ENCODE results near the gene HIP1R. TPM values are rescaled to one million over a fixed set of nuclear protein-coding genes. Genes with fewer than 3 reads are reported as not detected.

HIP1R gene
- total RNA-seq (2012; rRNA removed) (9.7 and 13.8 TPM in 2 replicates), polyA plus RNA-seq (2012; rRNA removed) (18.5 and 20.7 TPM in 2 replicates), Bru-seq, nascent RNA (percentile 43 among the genes with signal in this experiment), BruChase-seq, experiment 1, labeled RNA remaining after a 6-hour chase (percentile 46 among the genes with signal in this experiment), BruChase-seq, experiment 2, labeled RNA remaining after a 2-hour chase (percentile 51 among the genes with signal in this experiment)
- 9.6 and 10.4 TPM in 2 replicates for polyA plus RNA-seq (2012; cell fraction: cytosol; rRNA removed)
- polyA plus RNA-seq (2012; cell fraction: nucleus; rRNA removed; ENCODE audit: low replicate concordance): 96.7 and 158 TPM in 2 replicates
- long read RNA-seq, full-length matches to known transcripts: 6 of 13 reads
- long read RNA-seq, partial matches to known transcripts: 4 of 13 reads
- long read RNA-seq, other reads (novel, unspliced or antisense): 3 of 13 reads

DNA sequence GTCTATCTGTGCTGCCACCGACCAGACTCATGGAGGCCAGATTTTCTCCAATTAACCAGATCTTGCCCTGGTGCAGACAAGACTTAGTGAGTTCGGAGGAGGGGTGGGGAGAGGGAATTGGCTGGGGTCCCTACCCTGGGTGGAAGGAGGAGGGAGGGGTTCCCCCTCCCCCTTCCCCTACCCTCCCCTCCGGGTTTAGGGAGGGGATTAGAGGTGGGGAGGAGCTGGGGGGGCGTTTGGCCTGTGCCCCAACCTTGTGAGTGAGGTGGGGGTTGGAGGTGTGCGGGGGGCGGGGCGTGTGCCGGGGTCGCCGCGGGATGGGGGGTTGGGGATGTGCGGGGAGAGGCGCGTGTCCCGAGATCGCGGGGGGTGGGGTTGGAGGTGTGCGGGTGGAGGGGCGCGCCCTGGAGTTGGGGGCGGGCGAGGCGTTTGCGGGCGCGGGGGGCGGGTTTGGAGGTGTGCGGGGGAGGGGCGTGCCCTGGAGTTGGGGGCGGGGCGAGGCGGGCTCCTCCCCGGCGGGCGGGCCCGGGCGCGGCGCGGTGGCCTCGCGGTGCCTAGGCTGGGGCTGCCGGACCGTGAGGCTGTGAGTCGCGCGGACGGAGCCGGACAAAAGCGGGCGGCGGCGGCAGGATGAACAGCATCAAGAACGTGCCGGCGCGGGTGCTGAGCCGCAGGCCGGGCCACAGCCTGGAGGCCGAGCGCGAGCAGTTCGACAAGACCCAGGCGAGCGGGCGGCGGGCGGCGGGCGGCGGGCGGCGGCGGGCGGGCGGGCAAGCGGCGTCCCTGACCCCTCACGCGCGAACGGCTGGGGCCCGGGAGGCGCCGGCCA is at the start of gene HIP1R:
TSS of gene HIP1R (plus strand) at position 537 of the 829 bp plus-strand sequence. CDS start at position 631, 94 bp downstream.
- Histone ChIP-seq H4K91ac (ENCODE audit: insufficient read depth, low read depth, low read length) (no peak within 1 kb of the TSS), H3K9me3 (ENCODE audit: control insufficient read depth, insufficient read depth, low read length) (peaks cover 3% of the 10 kb centered on the region), H3K56ac (ENCODE audit: extremely low read depth, insufficient read depth, low read length) (no peak within 1 kb of the TSS), H4K5ac (ENCODE audit: low read depth, low read length) (no peak within 1 kb of the TSS), H3K4me2 (ENCODE audit: low read depth, low read length) (peak within 1 kb of the TSS; percentile 98), H2AK5ac (ENCODE audit: low read depth, low read length) (peak within 1 kb of the TSS; percentile 7; the same call in 1 of the 2 replicates), H2BK15ac (ENCODE audit: low read depth, low read length) (0 out of 3 replicates have a peak within 1 kb of the TSS, but pooled peaks have one; percentile 3), H2BK120ac (ENCODE audit: low read depth, low read length) (peak within 1 kb of the TSS; percentile 54; the same call in 1 of the 2 replicates), H3K36me3 (ENCODE audit: control insufficient read depth, insufficient read depth, low read length) (no peaks in the 10 kb centered on the region), H3K18ac (ENCODE audit: low read depth, low read length) (no peak within 1 kb of the TSS), H3K23ac (ENCODE audit: low read depth, low read length) (peak within 1 kb of the TSS; percentile 98), H3K4ac (ENCODE audit: low read depth, low read length) (peak within 1 kb of the TSS; percentile 60), H3K4me3 (ENCODE audit: insufficient read depth, low read depth, low read length) (peak within 1 kb of the TSS; percentile 62), H2AFZ (replicated peaks; ENCODE audit: low read length, poor library complexity) (peak within 1 kb of the TSS; percentile 90), H4K8ac (ENCODE audit: low read depth in 2 of 2, low read length in 2 of 2) (peak within 1 kb of the TSS in 1 of 2 experiments; percentile 52; a peak in 1 of 4 replicates), H2BK20ac (ENCODE audit: low read depth, low read length) (peak within 1 kb of the TSS; percentile 52; the same call in 1 of the 2 replicates), H3K4me1 (ENCODE audit: control insufficient read depth, insufficient read depth, low read length) (peaks cover 2% of the 10 kb centered on the region; the same call in 1 of the 2 replicates), H3K9ac (ENCODE audit: low read depth, low read length) (peak within 1 kb of the TSS; percentile 36), H2AK9ac (replicated peaks; ENCODE audit: low read depth, low read length, poor library complexity) (peak within 1 kb of the TSS; percentile 80), H3K27ac (ENCODE audit: insufficient read depth, low read length) (peak within 1 kb of the TSS; percentile 18; the same call in 1 of the 2 replicates), H2BK5ac (ENCODE audit: low read depth, low read length, poor library complexity, severe bottlenecking) (peak within 1 kb of the TSS; percentile 42), H3K79me1 (ENCODE audit: low read depth in 1 of 2, low read length in 2 of 2) (peaks cover 10 to 29% of the 10 kb centered on the region in 2 experiments; a peak in 3 of 4 replicates), H3K9me1 (ENCODE audit: insufficient read depth, low read length) (peaks cover 5% of the 10 kb centered on the region), H4K20me1 (ENCODE audit: insufficient read depth, low read length) (no peaks in the 10 kb centered on the region), H3K27me3 (ENCODE audit: control insufficient read depth, insufficient read depth, low read length) (no peaks in the 10 kb centered on the region), H3K14ac (replicated peaks; ENCODE audit: low read depth, low read length) (peak within 1 kb of the TSS; percentile 73)
- no TSS peak for BruUV-seq (replicated peaks)
- dilution Hi-C loops (cut with HindIII; ENCODE audit: low sequenced_read_pairs, unreplicated experiment) (no loop called here), intact Hi-C loops (cut with micrococcal nuclease) (loop anchor here (2.0 kb wide), 1 partner anchor 42 kb away; no protein-coding TSS in a partner anchor), in situ Hi-C loops (cut with MboI; ENCODE audit: low sequenced_read_pairs) (no loop called here)
- DNase-seq (no peak), ATAC-seq (ENCODE audit: low read depth) (peak; percentile 74)
- WGBS, 2 experiments (ENCODE audit: extremely low coverage in 2 of 2, insufficient read length in 1 of 2): 0% methylated on average over 1 of the region's 85 CpGs; no CpG with 5 or more reads in 1 of the 2 experiments
- CTCF ChIA-PET: no interaction called here
- POLR2A ChIA-PET (ENCODE audit: unreplicated experiment): no interaction called here
- TF ChIP-seq RFX5 (IDR thresholded peaks at IDR 0.05; ENCODE audit: low read depth, low read length) (no peak), BHLHE40 (IDR thresholded peaks at IDR 0.05; ENCODE audit: low read depth, low read length) (no peak), SMC3 (IDR thresholded peaks at IDR 0.05; ENCODE audit: low read depth, low read length) (no peak), NFE2L2 (IDR thresholded peaks at IDR 0.05; ENCODE audit: low read depth, low read length) (no peak), CHD1 (IDR thresholded peaks at IDR 0.05; ENCODE audit: low read depth, low read length) (no peak), CEBPB (IDR thresholded peaks at IDR 0.05; ENCODE audit: low read depth, low read length) (no peak), RCOR1 (IDR thresholded peaks at IDR 0.05; ENCODE audit: insufficient replicate concordance, low read length) (no peak), MAZ (IDR thresholded peaks at IDR 0.05; ENCODE audit: borderline replicate concordance, low read depth, low read length) (no peak; the same call in 1 of the 2 replicates), MXI1 (IDR thresholded peaks at IDR 0.05; ENCODE audit: borderline replicate concordance, low read depth, low read length) (no peak), RAD21 (IDR thresholded peaks at IDR 0.05; ENCODE audit: low read length) (no peak)
- TF ChIP-seq, protein P1, sequence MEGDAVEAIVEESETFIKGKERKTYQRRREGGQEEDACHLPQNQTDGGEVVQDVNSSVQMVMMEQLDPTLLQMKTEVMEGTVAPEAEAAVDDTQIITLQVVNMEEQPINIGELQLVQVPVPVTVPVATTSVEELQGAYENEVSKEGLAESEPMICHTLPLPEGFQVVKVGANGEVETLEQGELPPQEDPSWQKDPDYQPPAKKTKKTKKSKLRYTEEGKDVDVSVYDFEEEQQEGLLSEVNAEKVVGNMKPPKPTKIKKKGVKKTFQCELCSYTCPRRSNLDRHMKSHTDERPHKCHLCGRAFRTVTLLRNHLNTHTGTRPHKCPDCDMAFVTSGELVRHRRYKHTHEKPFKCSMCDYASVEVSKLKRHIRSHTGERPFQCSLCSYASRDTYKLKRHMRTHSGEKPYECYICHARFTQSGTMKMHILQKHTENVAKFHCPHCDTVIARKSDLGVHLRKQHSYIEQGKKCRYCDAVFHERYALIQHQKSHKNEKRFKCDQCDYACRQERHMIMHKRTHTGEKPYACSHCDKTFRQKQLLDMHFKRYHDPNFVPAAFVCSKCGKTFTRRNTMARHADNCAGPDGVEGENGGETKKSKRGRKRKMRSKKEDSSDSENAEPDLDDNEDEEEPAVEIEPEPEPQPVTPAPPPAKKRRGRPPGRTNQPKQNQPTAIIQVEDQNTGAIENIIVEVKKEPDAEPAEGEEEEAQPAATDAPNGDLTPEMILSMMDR (conservative IDR thresholded peaks at IDR 0.05; ENCODE audit: low read depth, low read length): no peak
- TF ChIP-seq, protein P2, sequence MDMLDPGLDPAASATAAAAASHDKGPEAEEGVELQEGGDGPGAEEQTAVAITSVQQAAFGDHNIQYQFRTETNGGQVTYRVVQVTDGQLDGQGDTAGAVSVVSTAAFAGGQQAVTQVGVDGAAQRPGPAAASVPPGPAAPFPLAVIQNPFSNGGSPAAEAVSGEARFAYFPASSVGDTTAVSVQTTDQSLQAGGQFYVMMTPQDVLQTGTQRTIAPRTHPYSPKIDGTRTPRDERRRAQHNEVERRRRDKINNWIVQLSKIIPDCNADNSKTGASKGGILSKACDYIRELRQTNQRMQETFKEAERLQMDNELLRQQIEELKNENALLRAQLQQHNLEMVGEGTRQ (IDR thresholded peaks at IDR 0.05; ENCODE audit: low read depth, low read length): no peak

All from IMR-90 (cell line).